HepG2 (cell line): ENCODE measurements around the gene PRDX5. TPM values are rescaled to one million over a fixed set of nuclear protein-coding genes. Genes with fewer than 3 reads are reported as not detected.

ENCODE experiments used
- CC2D1A ChIP-seq: sonication (generic); formaldehyde crosslinking; IDR thresholded peaks from 2 replicates; pipeline ENCODE4 v1.8.1; 2023; ENCODE audit warnings: mild to moderate bottlenecking, missing genetic modification reagents
- DMAP1 ChIP-seq: IDR thresholded peaks from 2 replicates; pipeline ENCODE4 v1.6.1; 2016
- DPF2 ChIP-seq: sonication (generic); formaldehyde crosslinking; IDR thresholded peaks from 2 replicates; pipeline ENCODE4 v1.4.0; 2020; ENCODE audit warnings: mild to moderate bottlenecking, low read depth, missing genetic modification reagents, borderline replicate concordance
- ELF4 ChIP-seq: sonication (generic); formaldehyde crosslinking; IDR thresholded peaks from 2 replicates; pipeline ENCODE4 v1.5.0; 2020; ENCODE audit warnings: missing genetic modification reagents, mild to moderate bottlenecking, moderate library complexity, borderline replicate concordance
- HIC2 ChIP-seq: sonication (generic); formaldehyde crosslinking; IDR thresholded peaks from 2 replicates; pipeline ENCODE4 v1.9.0; 2022; ENCODE audit warnings: low read depth, missing genetic modification reagents
- LCORL ChIP-seq, 2 experiments: fragments of 450-650 bp in 1 of 2; sonication (generic) in 1 of 2; formaldehyde crosslinking in 1 of 2; IDR thresholded peaks; 2 replicates each; pipeline versions ENCODE4 v1.5.0 to v1.6.1; 2017 to 2020; ENCODE audit warnings: antibody characterized with exemption in 1 of 2, missing genetic modification reagents in 1 of 2
- MAFK ChIP-seq, 2 experiments: IDR thresholded peaks in 1 of 2; conservative IDR thresholded peaks in 1 of 2; 2 replicates each; pipeline ENCODE4 v1.6.1; 2011; ENCODE audit warnings: improper control_type of control experiment in 2 of 2, low read length in 2 of 2
- PAX8 ChIP-seq: sonication (generic); formaldehyde crosslinking; IDR thresholded peaks from 2 replicates; pipeline ENCODE4 v1.8.0; 2022; ENCODE audit warnings: mild to moderate bottlenecking, missing genetic modification reagents, borderline replicate concordance
- SIX4 ChIP-seq: sonication (generic); formaldehyde crosslinking; IDR thresholded peaks from 2 replicates; pipeline ENCODE4 v1.4.0; 2020; ENCODE audit warnings: missing genetic modification reagents
- ZNF407 ChIP-seq: sonication (generic); formaldehyde crosslinking; IDR thresholded peaks from one replicate; pipeline ENCODE4 v1.5.1; 2020; ENCODE audit warnings: mild to moderate bottlenecking, missing genetic modification reagents; ENCODE audit errors: not compliant biosample characterization
- ZNF597 ChIP-seq: sonication (generic); formaldehyde crosslinking; IDR thresholded peaks from 2 replicates; pipeline ENCODE4 v1.5.0; 2020; ENCODE audit warnings: missing genetic modification reagents
- polyA plus RNA-seq, 8 experiments: library from polyadenylated mRNA; depleted of rRNA in 3 of 8; stranded (reverse) in 7 of 8; unstranded in 1 of 8; fragments of >200 nt; fragmentation: Illumina TruSeq in 4 of 8; extraction: Trizol in 4 of 8; gene quantifications; 2 replicates each; pipeline versions ENCODE4 v1.2.1 to v1.2.3, GENCODE V29; 2011 to 2016; ENCODE audit warnings: low read depth in 4 of 8, missing spikeins in 1 of 8, mixed read lengths in 1 of 8; ENCODE audit not compliant: insufficient read depth in 1 of 8
- total RNA-seq, 5 experiments: library from RNA; depleted of rRNA; stranded (reverse); fragments of >200 nt; fragmentation: Illumina TruSeq; extraction: Trizol; gene quantifications; 2 replicates each; pipeline ENCODE4 v1.2.3, GENCODE V29; 2016; ENCODE audit warnings: low read depth in 1 of 5
- TF ChIP-seq, protein P1 (sequence below): sonication (generic); formaldehyde crosslinking; IDR thresholded peaks from 2 replicates; pipeline ENCODE4 v1.4.0; 2020; ENCODE audit warnings: mild to moderate bottlenecking, missing genetic modification reagents
- TF ChIP-seq, protein P2 (sequence below): sonication (generic); formaldehyde crosslinking; IDR thresholded peaks from 2 replicates; pipeline ENCODE4 v1.4.0; 2020; ENCODE audit warnings: mild to moderate bottlenecking, low read depth, missing genetic modification reagents

The PRDX5 gene
- total and polyA plus RNA-seq, 2 of the 13 experiments (the other 11 are each of a cell fraction or from before 2014, with no cell fraction given): 215 to 311 TPM

DNA sequence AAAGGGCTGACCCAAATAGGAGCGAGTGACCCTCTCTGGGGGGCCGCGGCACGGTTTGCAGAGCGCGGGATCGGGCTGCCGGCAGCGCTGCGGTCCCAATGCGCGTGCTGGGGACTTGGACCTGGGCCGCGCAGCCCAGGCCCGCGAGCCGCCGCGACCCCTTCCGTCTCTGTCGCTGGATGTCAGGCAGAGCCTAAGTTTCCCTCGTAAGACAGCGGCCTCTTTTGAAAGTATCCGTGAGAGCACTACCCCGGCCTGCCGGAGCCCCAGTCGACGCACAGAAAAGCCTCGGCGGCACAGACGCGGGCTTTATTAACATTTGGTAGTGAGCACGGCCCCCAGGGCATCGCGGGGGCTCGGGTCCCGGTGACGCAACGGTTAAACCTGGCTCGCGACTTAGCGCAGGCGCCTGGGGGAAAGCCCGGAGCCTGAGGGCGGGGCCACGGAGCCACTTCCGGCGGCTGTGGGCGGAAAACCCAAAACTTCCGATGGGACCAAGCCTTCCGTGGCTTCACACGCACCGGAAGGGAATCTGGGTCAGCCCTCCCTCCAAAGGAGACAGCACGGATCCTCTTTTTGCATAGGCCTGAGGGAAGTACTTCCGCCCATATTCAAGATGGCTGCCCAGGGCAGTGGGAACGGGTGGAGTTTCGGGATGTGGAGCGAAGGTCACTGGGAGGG lies 48.2 kb upstream of the PRDX5 start (continued):
- TF ChIP-seq ZNF407 (no peak), HIC2 (CRISPR knock-in tag) (no peak), DPF2 (no peak), ELF4 (CRISPR knock-in tag) (peak; percentile 99), DMAP1 (CRISPR knock-in tag) (peak; percentile 75), PAX8 (CRISPR knock-in tag) (no peak), SIX4 (CRISPR knock-in tag) (no peak), LCORL (IDR thresholded peaks at IDR 0.05) (no peak), LCORL (CRISPR knock-in tag; IDR thresholded peaks at IDR 0.05) (no peak; the same call in none of the 2 replicates), CC2D1A (CRISPR knock-in tag) (no peak), ZNF597 (no peak), MAFK (conservative IDR thresholded peaks at IDR 0.05 in 1 of 2, IDR thresholded peaks at IDR 0.05 in 1 of 2; ENCODE audit: low read length in 2 of 2) (no peak)
- TF ChIP-seq, protein P1, sequence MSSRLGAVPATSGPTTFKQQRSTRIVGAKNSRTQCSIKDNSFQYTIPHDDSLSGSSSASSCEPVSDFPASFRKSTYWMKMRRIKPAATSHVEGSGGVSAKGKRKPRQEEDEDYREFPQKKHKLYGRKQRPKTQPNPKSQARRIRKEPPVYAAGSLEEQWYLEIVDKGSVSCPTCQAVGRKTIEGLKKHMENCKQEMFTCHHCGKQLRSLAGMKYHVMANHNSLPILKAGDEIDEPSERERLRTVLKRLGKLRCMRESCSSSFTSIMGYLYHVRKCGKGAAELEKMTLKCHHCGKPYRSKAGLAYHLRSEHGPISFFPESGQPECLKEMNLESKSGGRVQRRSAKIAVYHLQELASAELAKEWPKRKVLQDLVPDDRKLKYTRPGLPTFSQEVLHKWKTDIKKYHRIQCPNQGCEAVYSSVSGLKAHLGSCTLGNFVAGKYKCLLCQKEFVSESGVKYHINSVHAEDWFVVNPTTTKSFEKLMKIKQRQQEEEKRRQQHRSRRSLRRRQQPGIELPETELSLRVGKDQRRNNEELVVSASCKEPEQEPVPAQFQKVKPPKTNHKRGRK (CRISPR knock-in tag): no peak
- TF ChIP-seq, protein P2, sequence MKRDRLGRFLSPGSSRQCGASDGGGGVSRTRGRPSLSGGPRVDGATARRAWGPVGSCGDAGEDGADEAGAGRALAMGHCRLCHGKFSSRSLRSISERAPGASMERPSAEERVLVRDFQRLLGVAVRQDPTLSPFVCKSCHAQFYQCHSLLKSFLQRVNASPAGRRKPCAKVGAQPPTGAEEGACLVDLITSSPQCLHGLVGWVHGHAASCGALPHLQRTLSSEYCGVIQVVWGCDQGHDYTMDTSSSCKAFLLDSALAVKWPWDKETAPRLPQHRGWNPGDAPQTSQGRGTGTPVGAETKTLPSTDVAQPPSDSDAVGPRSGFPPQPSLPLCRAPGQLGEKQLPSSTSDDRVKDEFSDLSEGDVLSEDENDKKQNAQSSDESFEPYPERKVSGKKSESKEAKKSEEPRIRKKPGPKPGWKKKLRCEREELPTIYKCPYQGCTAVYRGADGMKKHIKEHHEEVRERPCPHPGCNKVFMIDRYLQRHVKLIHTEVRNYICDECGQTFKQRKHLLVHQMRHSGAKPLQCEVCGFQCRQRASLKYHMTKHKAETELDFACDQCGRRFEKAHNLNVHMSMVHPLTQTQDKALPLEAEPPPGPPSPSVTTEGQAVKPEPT: no peak
